Measurements from ENCODE around the gene LIAS. TPM values are rescaled to one million over a fixed set of nuclear protein-coding genes. Genes with fewer than 3 reads are reported as not detected.

Gene LIAS
- polyA plus RNA-seq, 1 donor from 2014 or later = 24.6 TPM

GRCh38 chr4:39505581-39505980 lies 46.7 kb downstream of the LIAS start:
- TF ChIP-seq CTCF (IDR thresholded peaks at IDR 0.05; ENCODE audit: poor library complexity, severe bottlenecking) (no peak), MXI1 (conservative IDR thresholded peaks at IDR 0.05; ENCODE audit: poor library complexity, severe bottlenecking) (no peak), REST (IDR thresholded peaks at IDR 0.05; ENCODE audit: borderline replicate concordance) (no peak)
- Histone ChIP-seq H3K4me2 (ENCODE audit: low read length) (no peak overlapping the region), H3K79me2 (replicated peaks; ENCODE audit: insufficient read depth, low read length) (no peaks in the 10 kb centered on the region), H4K20me1 (ENCODE audit: insufficient read depth) (no peaks in the 10 kb centered on the region), H3K4me3 (ENCODE audit: low read length) (no peak overlapping the region), H2AFZ (ENCODE audit: low read depth, low read length) (no peak overlapping the region), H3K27me3 (ENCODE audit: insufficient read depth, low read depth, low read length) (no peaks in the 10 kb centered on the region), H3K36me3 (ENCODE audit: insufficient read depth, low read length) (peaks cover 3% of the 10 kb centered on the region), H3K9me3 (ENCODE audit: low read length) (no peaks in the 10 kb centered on the region), H3F3A (ENCODE audit: insufficient read depth, low read length, poor library complexity, severe bottlenecking) (no peaks in the 10 kb centered on the region), H3K27ac (ENCODE audit: low read length) (no peak overlapping the region), H3K9ac (ENCODE audit: low read length) (no peak overlapping the region), H3K9me2 (ENCODE audit: insufficient read depth, low read length) (no peaks in the 10 kb centered on the region)

- no peaks in the 10 kb centered on the region for H3K36me3 ChIP-seq (ENCODE audit: insufficient read depth, low read length)
Measured at GRCh38 chr4:39510348-39510929, 51.6 kb downstream of the LIAS start.

More at GRCh38 chr4:39510348-39510929, 51.6 kb downstream of the LIAS start:
- peaks cover 4% of the 10 kb centered on the region for H3K79me2 ChIP-seq (replicated peaks; ENCODE audit: insufficient read depth, low read length)
- H3K9ac ChIP-seq (ENCODE audit: low read length) = no peak overlapping the region
- no peaks in the 10 kb centered on the region for H3K27me3 ChIP-seq (ENCODE audit: insufficient read depth, low read depth, low read length)
- H4K20me1 ChIP-seq (ENCODE audit: insufficient read depth) = no peaks in the 10 kb centered on the region
- TF ChIP-seq POLR2AphosphoS5 (IDR thresholded peaks at IDR 0.05) (no peak), TAF1 (IDR thresholded peaks at IDR 0.05; ENCODE audit: low read depth) (no peak), EZH2 (IDR thresholded peaks at IDR 0.05; ENCODE audit: borderline replicate concordance, insufficient read depth, low read length, poor library complexity, severe bottlenecking) (no peak), MXI1 (conservative IDR thresholded peaks at IDR 0.05; ENCODE audit: poor library complexity, severe bottlenecking) (no peak), RAD21 (conservative IDR thresholded peaks at IDR 0.05) (no peak), CTCF (IDR thresholded peaks at IDR 0.05; ENCODE audit: poor library complexity, severe bottlenecking) (no peak), EP300 (conservative IDR thresholded peaks at IDR 0.05; ENCODE audit: poor library complexity, severe bottlenecking) (no peak), REST (IDR thresholded peaks at IDR 0.05; ENCODE audit: borderline replicate concordance) (no peak), SMC3 (conservative IDR thresholded peaks at IDR 0.05; ENCODE audit: poor library complexity) (no peak)
- no peaks in the 10 kb centered on the region for H3K9me3 ChIP-seq (ENCODE audit: low read length)
- no peak overlapping the region for H2AFZ ChIP-seq (ENCODE audit: low read depth, low read length)
- H3K27ac ChIP-seq (ENCODE audit: low read length) = no peak overlapping the region
- no peak overlapping the region for H3K4me2 ChIP-seq (ENCODE audit: low read length)
- no peaks in the 10 kb centered on the region for H3K9me2 ChIP-seq (ENCODE audit: insufficient read depth, low read length)
- no peak overlapping the region for H3K4me3 ChIP-seq (ENCODE audit: low read length)
- H3F3A ChIP-seq (ENCODE audit: insufficient read depth, low read length, poor library complexity, severe bottlenecking) = no peaks in the 10 kb centered on the region
